ENCODE results near the gene TANC2. TPM values are rescaled to one million over a fixed set of nuclear protein-coding genes. Genes with fewer than 3 reads are reported as not detected.
A peak's percentile ranks its signal among the peaks of the same experiment; 100 is the strongest.

The TANC2 gene
- total and polyA plus RNA-seq, 2 donors (not counting 3 experiments of a cell fraction or from before 2014, with no cell fraction given) = 7.9 to 30.8 TPM

GRCh38 chr17:62965174-62965685 lies 805 bp upstream of the TANC2 start:
- Histone ChIP-seq H3K9ac (replicated peaks; ENCODE audit: extremely low read depth, insufficient read depth, low read length) (peak overlapping the region; percentile 46), H3K27me3 (ENCODE audit: control insufficient read depth in 2 of 2, insufficient read depth in 2 of 2, low read length in 2 of 2) (peaks cover 0 to 8% of the 10 kb centered on the region in 2 experiments), H3K4me2 (ENCODE audit: insufficient read depth, low read length) (peak overlapping the region; percentile 9), H3K4me3 (replicated peaks in 1 of 3; ENCODE audit: insufficient read depth in 1 of 3, low read depth in 1 of 3, low read length in 3 of 3) (peak overlapping the region in 2 of 3 experiments; percentile 28 to 85), H3K79me2 (ENCODE audit: control insufficient read depth, insufficient read depth, low read length) (no peaks in the 10 kb centered on the region), H3K4me1 (ENCODE audit: control insufficient read depth, extremely low read depth, insufficient read depth, low read length) (peaks cover 19% of the 10 kb centered on the region), H4K20me1 (replicated peaks; ENCODE audit: control insufficient read depth, extremely low read depth, insufficient read depth, low read length) (no peaks in the 10 kb centered on the region), H2AFZ (ENCODE audit: low read depth, low read length) (peak overlapping the region; percentile 41), H3K9me1 (replicated peaks; ENCODE audit: control insufficient read depth, extremely low read depth, insufficient read depth, low read length) (no peaks in the 10 kb centered on the region), H3K27ac (ENCODE audit: insufficient read depth, low read depth, low read length) (peak overlapping the region; percentile 35), H3K36me3 (ENCODE audit: control insufficient read depth in 2 of 2, extremely low read depth in 1 of 2, insufficient read depth in 2 of 2, low read length in 2 of 2) (no peaks in the 10 kb centered on the region), H3K9me3 (replicated peaks; ENCODE audit: control insufficient read depth, insufficient read depth, low read length) (no peaks in the 10 kb centered on the region)
- CTCF ChIA-PET = interaction anchor here (1.1 to 4.5 kb wide), 2 partner anchors 29 to 292 kb away, joined by 3 to 25 read pairs; no protein-coding TSS in a partner anchor
- BruUV-seq (replicated peaks) = TSS peak; percentile 65
- DNase-seq (ENCODE audit: low read depth, low spot score) = no peak
- dilution Hi-C loops (cut with MboI; ENCODE audit: extremely low pct_ligation_motif_present, low sequenced_read_pairs) = no loop called here
- POLR2A ChIA-PET = no interaction called here
- TF ChIP-seq FOS (IDR thresholded peaks at IDR 0.05; ENCODE audit: borderline replicate concordance, insufficient read depth, low read length) (no peak), EZH2 (IDR thresholded peaks at IDR 0.05; ENCODE audit: borderline replicate concordance, low read depth, low read length, severe bottlenecking) (no peak), GATA2 (IDR thresholded peaks at IDR 0.05; ENCODE audit: insufficient read depth, insufficient read length, low read depth, low read length) (no peak), POLR2AphosphoS5 (IDR thresholded peaks at IDR 0.05; ENCODE audit: insufficient read depth, low read depth, low read length) (no peak), POLR2A (IDR thresholded peaks at IDR 0.05; ENCODE audit: low read depth, low read length) (no peak), MYC (IDR thresholded peaks at IDR 0.05; ENCODE audit: low read depth, low read length) (no peak), CTCF (IDR thresholded peaks at IDR 0.05; ENCODE audit: extremely low read depth in 1 of 2, insufficient read depth in 1 of 2, low read depth in 1 of 2, low read length in 2 of 2) (no peak), MAX (IDR thresholded peaks at IDR 0.05; ENCODE audit: insufficient read depth, insufficient read length) (no peak), JUN (IDR thresholded peaks at IDR 0.05; ENCODE audit: borderline replicate concordance, insufficient read depth, insufficient read length, low read depth) (no peak)
- intact Hi-C loops (cut with micrococcal nuclease) = no loop called here
- FAIRE-seq = no peak
